HG03571 (cell line): ENCODE results near the gene JCAD.
A peak's percentile ranks its signal among the peaks of the same experiment; 100 is the strongest.

ENCODE experiments used
- ATAC-seq: cut with Tn5 transposase; IDR thresholded peaks from one replicate; pipeline ENCODE4 v1.9.1; 2021; ENCODE audit not compliant: unreplicated experiment

Gene JCAD

DNA sequence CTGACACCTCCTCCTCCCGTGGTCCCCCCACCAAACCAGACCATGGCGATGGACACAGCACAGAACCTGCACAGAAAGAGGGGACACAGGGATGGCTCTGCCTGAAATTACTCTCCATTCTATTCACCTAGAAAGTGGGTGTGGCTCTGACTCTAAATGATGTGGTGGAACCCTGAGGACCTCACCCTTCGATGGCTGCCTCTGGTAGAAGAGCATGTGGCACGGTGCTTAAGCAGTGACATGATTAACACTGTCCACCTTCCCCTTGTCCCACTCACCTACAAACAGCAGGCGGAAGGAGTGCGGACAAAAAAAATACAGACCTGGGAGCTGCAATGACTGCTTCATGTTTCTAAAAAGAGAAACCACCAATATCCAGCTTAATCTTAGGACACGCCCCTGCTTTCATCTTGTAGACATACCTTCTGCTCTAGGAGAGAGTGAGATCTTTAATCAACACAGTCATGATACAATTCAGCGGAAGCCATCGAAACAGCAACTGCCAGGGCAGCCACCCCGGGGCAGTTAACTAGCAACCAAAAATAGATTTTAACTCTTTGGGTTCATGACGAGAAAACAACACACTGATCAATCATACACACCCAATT is 11.4 kb downstream of the JCAD start:
- ATAC-seq = no peak

DNA sequence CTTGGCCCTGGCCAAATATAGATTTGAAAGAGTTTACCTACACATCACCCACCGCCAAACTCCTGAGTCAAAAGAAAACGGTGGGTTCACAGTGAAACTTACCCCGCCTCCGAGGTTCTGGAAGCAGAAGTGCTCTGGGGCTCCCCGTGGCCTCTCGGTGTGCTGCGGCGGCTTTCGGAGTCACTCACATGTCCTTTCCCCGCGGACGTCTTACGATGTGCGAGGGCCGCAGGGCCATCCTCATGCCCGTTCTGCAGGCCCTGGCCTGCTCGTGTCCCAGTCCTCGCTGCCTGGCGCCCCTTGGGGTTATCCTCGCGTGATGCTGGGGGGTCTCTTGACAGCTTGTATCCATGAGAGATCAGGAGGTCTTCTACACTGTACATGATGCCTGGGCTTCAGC is 12.0 kb downstream of the JCAD start:
- no peak for ATAC-seq

DNA sequence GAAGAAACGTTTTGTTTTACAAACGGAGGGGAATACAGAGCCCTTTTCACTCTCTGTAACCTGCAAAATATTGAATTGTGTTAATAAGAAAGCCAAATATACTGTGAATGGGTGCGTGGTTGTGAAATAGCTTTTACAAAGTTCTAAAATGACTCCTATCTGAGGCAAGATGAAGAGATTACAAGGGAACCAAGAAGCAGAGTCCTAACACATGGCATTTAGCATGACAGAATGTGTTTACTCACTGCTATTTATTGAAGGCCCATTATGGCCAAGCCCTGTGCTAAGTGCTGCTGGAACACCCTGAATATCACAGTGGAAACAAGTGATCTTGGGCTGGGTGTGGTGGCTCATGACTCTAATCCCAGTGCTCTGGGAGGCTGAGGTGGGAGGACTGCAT is 12.9 kb downstream of the JCAD start:
- ATAC-seq = no peak

DNA sequence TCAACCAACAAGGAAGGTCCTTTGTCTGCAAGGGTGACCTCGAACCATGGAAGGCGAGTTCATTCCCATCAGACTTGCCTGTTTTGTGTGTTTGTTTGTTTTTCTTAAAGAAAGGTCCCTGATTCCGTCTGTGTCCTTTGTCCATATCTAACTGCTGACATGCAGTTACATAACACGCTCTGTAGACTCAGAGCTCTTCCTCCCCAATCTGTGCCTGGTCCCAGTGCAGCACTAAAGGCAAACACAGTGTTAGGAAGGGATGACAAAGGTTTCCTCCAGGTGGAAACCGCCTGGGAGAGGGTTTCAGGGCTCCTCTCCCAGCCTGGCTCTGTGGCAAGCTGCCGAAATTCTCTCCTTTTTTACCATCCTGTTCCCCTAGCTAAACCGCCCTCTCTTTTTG is 13.4 kb downstream of the JCAD start:
- no peak for ATAC-seq

DNA sequence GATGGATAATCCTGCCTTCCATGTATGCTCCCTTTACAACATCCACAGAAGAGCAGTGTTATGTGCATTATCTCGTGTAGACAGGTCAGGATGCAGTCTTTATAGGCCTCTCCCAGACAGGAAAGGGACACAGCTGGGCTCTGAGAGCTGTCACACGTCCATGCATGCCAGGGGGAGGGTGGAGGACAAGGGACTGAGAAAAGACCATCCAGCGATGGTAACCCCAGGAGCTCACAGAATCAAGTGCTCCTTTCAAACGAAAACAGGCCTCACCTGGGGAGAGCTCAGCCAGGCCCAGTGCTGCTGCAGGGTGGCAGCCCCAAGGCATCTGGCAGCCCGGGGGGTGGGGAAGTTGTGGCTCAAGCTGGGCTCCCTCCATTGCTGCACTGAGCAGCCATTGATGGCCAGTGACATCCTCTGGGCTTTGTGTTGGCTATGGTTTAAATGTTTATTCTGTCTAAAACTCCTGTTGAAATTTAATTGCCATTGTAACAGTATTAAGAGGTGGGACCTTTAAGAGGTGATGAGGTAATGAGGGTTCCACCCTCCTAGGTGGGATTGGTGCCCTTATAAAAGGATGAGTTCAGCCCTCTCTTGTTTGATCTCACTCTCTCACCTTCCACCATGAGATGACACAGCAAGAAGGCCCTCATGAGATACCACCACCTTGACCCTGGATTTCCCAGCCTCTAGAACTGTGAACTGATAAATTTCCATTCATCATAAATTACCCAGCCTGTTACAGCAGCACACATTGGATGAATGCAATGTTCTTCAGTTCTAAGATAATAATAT is 15.7 kb downstream of the JCAD start:
- ATAC-seq = no peak

DNA sequence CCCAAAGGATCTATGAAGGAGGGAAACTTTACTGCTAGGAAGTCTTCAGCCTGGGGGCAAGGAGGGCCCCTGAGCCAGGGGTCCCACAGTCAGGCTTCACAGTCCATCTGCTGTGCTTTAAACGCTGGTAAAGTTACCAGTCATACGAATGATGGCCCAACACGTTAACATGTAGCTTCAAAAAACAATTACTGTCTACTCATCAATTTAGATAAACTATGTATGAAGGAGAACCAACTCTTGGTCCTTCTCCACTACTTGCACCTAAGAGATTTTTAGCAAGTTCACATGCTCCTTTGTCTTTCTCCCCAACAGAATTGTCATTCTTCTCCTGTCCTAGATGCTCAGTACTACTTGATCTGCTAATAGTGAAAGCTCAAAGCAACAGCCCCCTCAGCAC is 16.6 kb downstream of the JCAD start:
- no peak for ATAC-seq

DNA sequence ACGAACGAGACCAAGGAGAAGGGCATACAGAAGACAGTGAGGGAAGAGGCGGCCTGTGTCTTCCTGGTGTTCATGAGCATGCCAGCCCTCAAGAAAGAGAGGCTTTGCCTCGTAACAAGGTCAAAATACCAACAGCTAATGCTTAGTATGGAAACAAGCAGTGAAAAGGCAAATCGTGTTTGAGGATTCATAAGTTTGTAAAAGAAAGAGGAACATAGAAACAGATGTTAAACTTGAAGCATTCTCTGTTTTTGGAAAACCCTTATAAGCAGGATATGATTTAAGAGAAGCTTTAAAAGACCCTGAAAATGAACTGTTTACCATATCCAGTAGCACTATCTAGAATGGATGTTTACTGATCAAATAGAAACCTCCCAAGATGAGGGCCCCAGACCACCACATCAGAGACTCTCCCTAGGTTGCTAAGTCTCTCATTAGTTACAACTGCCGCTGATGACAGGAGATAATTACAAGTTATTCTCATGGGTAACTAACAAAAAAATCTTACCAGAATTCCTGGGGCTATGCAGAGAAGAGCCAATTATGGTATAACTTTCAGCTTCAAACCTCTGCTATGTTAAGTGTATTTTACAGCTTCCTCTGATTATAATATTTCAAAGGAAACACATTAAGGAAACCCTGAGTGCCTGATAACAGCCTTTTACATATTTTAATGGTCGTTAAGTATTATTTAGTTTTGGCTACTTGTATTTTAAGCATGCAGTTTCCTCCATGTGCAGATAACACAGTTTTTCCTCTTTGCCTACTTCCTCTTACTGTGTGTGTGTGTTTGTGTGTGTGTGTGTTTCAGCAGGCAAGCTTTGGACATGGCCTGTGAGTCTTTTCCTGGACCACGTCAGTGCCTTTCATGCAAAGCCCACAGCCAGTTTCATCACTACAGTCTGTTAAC is 17.9 kb downstream of the JCAD start:
- no peak for ATAC-seq

DNA sequence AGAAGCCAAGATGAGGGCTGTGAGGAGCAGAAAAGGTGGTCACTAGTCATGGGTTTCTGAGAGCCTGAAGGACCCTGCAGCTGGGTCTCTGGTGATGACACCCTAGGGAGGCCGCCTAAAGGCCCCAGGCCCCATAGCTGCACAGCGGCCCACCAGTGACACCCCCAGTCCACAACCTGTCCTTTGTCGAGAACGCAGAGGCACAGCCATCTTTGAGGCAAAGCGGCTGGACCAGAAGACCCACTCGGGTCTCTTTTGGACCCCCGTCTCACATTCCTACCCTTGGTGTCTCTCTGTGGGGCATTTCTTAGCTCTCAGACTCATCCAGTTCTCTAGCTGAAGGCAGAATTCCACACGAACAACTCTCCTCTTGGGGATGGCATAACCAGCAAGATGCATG is 18.8 kb downstream of the JCAD start:
- no peak for ATAC-seq

DNA sequence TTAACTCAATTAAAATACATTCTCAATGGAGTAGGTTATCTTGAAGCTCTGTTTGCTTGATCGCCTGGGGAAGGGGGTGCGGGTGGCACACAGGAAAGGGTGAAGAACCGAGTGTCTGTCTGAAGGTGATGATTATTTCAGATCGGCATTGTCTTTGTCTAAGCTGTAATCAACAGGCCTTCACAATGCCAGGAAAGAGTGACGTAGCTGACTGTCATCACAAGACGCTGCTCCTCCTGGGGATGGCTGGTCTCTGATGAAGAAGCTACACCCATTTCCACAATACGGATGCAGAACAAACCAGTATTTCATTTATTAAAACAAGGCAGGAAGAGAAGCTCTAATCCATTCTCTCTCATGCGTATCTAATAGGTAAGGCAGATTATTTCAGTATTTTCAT is 19.4 kb downstream of the JCAD start:
- ATAC-seq = no peak

DNA sequence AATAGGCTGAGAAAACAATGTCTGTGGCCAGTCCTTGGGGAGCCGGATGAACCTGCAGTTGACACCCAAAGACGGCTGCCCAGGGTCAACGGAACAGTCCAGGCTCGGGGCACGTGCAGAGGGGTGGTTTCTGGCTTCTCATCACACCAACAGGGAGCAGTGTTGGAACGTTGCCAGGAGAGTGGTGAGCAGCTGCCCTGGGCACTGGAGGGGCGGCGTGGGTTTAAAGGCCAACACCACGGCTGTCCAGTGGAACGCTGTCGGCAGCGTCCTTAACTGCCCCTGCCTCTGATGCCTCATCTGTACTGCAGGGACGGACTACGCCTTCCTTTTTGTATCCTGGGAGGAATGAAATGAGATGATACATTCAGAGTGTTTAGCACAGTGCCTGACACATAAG is 19.8 kb downstream of the JCAD start:
- no peak for ATAC-seq

DNA sequence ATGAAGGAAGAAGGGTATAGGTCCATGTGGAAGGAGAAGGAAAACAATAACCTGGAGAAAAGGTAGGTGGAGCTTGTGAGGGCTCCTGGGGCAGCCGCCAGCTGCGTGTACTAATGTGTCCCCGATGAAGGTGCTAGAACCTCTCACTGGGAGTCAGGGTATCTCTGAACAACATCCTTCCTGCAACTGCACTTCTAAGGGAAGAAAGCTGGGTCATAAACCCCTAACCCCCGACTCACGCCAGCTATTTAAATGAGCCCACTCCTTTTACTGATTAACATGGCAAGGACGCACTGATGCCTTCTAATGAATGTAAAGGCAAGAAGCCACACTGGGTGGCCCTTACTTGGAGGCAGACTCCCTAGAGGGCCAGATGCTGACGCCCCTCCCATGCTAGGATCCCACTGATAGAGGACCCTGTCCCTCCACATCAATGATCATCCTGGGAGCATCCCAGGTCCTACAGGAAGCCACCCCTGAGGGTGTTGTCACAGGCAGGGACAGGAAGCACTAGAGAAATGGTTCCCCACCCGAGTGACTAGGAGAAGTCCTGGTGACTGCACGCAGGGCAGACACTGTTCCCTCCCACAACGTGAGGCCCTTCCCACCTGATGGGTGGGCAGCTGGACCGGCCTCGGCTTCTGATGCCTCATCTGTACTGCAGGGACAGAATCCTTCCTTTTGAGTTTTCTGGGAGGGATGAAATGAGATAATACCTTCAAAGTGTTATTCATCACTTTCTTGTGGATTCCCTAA is 20.4 kb downstream of the JCAD start:
- ATAC-seq = no peak

DNA sequence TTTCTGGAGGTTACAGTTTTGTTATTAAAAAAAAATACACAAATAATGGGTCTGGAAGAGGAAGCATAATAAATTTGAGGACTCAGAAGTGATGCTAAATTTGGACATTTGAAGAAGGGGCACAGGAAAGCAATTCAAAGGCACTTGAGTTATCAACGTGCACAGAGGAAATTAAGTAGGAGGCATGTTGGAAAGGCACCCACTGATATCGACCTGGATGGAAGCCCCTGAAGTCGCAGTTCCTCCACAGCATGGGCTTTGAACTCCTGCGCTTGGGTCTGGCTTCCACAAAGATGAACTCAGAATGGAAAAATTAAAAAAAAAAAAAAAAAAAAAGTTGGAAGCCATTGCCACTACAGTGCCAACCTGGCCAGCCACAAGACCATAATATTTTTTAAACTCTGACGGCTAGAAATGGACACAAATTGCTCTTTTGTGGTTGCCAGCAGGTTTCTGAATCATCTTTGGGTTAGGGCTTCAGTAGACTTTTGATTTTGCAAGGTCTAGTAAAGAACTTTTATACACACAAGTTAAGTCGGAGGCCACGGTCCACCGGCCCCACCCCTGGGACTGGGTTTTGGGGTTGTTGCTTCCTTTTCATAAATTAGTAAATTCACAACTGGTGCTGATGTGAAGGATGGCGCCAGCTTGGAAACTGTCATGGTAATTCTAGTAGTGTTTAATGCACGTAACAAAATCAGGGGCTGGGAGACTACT is 21.6 kb downstream of the JCAD start:
- ATAC-seq = no peak

DNA sequence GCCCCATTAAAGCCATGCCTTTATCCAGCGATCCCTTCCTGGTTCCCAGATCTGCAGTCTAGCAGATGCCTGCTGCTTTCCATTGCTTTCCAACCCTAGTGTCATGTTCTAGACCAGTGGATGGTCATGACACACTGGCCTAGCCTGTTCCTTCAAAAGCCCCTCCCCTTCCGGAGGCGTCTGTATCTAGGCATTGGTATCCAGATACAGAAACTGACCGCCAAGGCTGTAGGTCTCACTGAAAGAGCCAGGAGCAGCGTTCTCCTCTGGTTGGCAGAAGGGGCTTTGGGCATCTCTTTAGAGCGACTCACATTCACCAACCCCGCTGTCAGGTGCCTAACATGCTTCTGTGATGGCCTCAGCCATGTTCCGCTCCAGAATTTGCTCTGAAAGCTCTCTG is 22.6 kb downstream of the JCAD start:
- no peak for ATAC-seq

DNA sequence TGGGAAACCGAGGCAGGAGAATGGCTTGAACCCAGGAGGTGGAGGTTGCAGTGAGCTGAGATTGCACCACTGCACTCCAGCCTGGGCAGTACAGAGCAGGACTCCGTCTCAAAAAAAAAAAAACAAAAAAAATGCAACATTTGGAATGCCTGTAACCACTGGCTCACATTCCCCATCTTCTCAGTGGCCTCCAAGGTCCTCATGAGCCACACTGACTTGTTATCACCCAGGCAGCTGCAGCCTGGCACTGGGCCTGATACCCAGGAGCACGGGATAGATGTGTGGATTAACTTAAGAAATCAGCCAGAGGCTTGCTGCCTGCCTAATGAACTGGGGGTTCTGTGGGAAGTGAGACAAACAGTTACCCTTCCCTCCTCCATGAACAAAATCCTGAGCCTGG is 23.0 kb downstream of the JCAD start:
- ATAC-seq = no peak

DNA sequence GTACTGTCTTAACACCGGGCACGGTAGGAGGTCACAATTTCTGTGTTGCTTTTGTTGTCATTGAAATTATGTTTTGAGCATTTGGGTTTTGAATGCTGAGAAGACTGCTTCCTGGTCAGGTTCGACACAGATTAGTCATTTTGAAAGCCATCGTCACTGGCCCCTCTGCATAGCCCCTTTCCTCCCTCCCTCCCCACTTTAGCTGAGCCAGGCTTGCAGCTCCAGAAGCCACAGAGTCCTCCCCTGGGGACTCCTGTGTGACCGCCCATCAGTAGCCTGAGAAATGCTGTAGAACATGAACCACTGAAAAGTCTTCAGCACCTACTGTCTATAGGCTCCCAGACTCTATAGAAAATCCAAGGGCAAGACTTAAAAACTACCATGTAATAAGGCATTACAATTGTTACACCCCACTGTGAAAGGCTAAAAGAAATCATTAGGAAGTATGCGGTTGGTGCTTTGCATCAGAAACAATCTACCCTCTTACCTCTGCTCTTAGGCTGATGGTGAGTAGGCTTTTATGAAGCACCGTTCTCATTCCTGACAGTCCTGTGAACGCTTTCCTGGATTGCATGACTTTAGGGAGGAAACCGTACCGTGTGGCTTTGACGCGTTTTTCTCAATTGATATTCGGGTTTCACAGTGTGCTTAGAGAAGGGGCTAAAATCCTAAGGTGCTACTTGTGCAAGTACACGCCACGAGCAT is 24.8 kb downstream of the JCAD start:
- peak; percentile 74 for ATAC-seq

DNA sequence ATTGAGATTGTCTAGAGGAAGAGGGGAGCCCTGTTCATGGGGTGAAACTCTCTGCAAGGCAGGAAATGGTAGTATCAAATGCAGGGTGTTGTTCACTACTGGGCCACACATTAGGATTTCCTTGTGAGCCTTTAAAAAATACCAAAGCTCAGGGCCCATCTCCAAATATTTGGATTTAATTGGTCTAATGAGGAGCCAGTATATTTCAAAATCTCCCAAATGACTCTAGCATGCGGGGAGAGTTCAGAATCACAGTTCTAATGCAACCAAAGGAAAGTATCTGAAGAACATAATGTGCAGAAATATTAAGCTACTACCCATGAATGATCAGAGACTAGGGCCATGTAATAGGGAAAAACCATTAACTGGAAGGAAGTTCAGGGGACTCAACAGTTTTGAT is 27.3 kb downstream of the JCAD start:
- ATAC-seq = no peak

DNA sequence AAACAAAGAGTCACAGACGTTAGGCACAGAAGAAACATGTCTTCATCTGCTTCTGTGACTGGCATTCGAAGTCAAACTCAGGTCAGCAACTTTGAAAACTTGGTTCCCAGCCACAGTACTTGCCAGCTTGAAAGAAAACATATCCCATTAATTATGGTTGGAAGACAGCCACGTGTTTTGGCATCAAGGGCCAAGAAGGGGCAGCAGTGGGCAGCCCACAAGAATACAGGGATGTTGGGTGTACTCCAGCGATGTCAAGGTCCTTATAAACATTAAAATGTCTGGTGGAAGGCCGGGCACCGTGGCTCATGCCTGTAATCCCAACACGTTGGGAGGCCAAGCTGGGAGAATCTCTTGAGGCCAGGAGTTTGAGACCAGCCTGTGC is 29.5 kb downstream of the JCAD start:
- no peak for ATAC-seq

DNA sequence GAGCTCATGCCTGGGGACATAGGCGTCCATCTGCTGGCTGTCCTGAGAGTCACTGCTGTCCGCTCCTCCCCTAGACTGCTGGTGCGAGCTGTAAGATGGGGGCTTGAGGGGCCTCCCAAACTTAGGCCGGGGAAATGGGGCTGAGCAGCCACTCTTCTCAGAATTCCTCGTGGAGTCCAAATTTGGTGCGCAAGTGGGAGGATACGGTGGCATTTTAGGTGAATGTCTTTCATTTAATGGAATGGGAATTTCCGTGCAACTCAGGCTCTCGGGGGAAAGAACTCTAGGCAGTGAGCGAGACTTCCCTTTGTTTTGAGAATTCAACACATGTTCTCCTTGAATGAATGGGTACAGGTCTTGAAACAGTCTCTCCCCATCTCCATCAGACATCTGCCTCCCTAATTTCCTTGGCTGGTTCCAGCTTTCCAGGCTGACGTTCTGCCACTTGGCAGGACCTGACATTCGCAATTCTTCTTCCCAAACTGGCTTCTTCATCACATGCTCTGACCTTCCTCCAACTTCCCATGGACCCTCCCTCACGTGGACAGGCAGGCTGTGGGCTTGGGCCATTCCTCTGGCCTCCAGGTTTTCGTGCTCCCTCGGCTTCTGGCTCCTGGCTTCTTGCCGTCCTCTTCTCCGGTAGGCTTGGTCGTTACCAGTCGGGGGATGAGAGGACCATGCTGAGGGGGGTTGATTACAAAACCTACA is 30.1 kb downstream of the JCAD start:
- no peak for ATAC-seq

DNA sequence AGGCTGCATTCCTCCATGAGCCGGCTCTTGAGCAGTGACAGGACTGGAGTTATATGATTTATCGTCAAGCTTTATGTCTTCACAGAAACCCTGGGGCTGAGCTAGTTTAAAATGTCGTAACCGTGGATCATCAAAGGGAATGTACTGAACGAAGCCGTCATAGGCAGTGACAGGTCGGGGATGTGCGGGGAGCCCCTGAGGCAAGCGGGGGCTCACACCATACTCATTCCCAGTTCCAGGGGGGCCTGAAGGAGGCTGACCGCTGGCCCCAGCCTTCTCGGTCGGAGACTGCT is 30.7 kb downstream of the JCAD start:
- ATAC-seq = no peak
